Measurements from ENCODE around the gene EGR1.

DNA sequence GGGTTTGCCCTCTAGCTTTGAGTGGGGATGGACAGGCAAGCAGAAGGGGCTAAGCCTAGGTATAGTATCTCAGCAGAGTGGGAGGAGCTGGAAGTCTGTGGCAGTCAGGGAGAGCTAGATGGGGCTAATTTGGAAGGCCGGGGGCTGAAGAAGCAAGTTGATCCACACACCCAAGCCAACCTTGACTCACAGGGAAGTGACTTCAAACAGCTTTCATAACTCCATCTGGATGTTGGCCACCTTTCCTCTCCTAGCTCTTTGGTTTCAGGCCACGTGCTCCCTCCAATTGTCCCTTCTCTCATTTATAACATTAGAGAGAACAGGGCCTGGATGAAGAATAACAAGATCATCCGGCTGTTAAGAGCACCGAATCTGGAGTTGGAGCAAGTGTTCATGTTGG is 36.8 kb downstream of the EGR1 start:
- TF ChIP-seq SP1 (IDR thresholded peaks at IDR 0.05) (no peak), FOXK2 (IDR thresholded peaks at IDR 0.05) (no peak), CTBP1 (IDR thresholded peaks at IDR 0.05; ENCODE audit: borderline replicate concordance) (no peak), SUZ12 (IDR thresholded peaks at IDR 0.05) (no peak), ARNT (IDR thresholded peaks at IDR 0.05) (no peak), ELF4 (IDR thresholded peaks at IDR 0.05) (no peak), HDGF (IDR thresholded peaks at IDR 0.05; ENCODE audit: borderline replicate concordance) (no peak), FOXM1 (IDR thresholded peaks at IDR 0.05; ENCODE audit: borderline replicate concordance) (no peak), TARDBP (IDR thresholded peaks at IDR 0.05) (no peak), FOXA1 (IDR thresholded peaks at IDR 0.05) (no peak), BHLHE40 (IDR thresholded peaks at IDR 0.05; ENCODE audit: borderline replicate concordance) (no peak), ZNF384 (IDR thresholded peaks at IDR 0.05) (no peak), L3MBTL2 (conservative IDR thresholded peaks at IDR 0.05) (no peak)

Measured in HEK293T (cell line).